Anterior cingulate cortex (tissue), 58 donors: Measurements from ENCODE around the gene BPIFA2.
"Not testable (repeated sequence)": the region's sequence is repeated elsewhere in the genome, so short reads cannot be mapped to it uniquely, and the experiment has no call there.

Source experiments
- DNase-seq, 58 donors: peaks; one replicate each; lab custom pipeline; 2025; lab: John Stamatoyannopoulos, UW

The BPIFA2 gene

GRCh38 chr20:33167859-33168258, at the start of gene BPIFA2:
BPIFA2 (plus strand) TSS chr20:33168159; CDS start chr20:33169146, 987 bp downstream.
- DNase-seq: no peak

GRCh38 chr20:33119725-33120720, 47.9 kb upstream of the BPIFA2 start:
- DNase-seq: no peak

GRCh38 chr20:33120934-33121333, 47.0 kb upstream of the BPIFA2 start:
- DNase-seq: no peak

GRCh38 chr20:33122297-33122696, 45.7 kb upstream of the BPIFA2 start:
- DNase-seq: not testable (repeated sequence)

GRCh38 chr20:33124261-33124660, 43.7 kb upstream of the BPIFA2 start:
- no peak for DNase-seq

- no peak for DNase-seq
Observed at GRCh38 chr20:33124994-33125393, 43.0 kb upstream of the BPIFA2 start.

GRCh38 chr20:33125983-33126382, 42.0 kb upstream of the BPIFA2 start:
- no peak for DNase-seq

GRCh38 chr20:33127422-33128097, 40.4 kb upstream of the BPIFA2 start:
- DNase-seq: no peak

GRCh38 chr20:33130568-33131061, 37.3 kb upstream of the BPIFA2 start:
- DNase-seq: no peak

- DNase-seq: no peak
Observed at GRCh38 chr20:33131949-33132473, 35.9 kb upstream of the BPIFA2 start.

GRCh38 chr20:33132513-33133372, 35.2 kb upstream of the BPIFA2 start:
- DNase-seq: no peak

GRCh38 chr20:33133373-33133941, 34.5 kb upstream of the BPIFA2 start:
- DNase-seq: no peak

- no peak for DNase-seq
Observed at GRCh38 chr20:33137195-33137594, 30.8 kb upstream of the BPIFA2 start.

- no peak for DNase-seq
Observed at GRCh38 chr20:33139467-33139866, 28.5 kb upstream of the BPIFA2 start.

GRCh38 chr20:33145521-33145920, 22.4 kb upstream of the BPIFA2 start:
- no peak for DNase-seq

- no peak for DNase-seq
Observed at GRCh38 chr20:33147299-33147698, 20.7 kb upstream of the BPIFA2 start.

GRCh38 chr20:33148040-33148439, 19.9 kb upstream of the BPIFA2 start:
- DNase-seq: no peak

- no peak for DNase-seq
Observed at GRCh38 chr20:33154252-33154651, 13.7 kb upstream of the BPIFA2 start.

- no peak for DNase-seq
Observed at GRCh38 chr20:33158637-33159385, 9.1 kb upstream of the BPIFA2 start.
